GM12864 (cell line): ENCODE results near the gene ZNF268.

ENCODE experiments used
- DNase-seq: peaks from one replicate; pipeline ENCODE4 v3.0.0-alpha.2; 2011; ENCODE audit warnings: low read depth
- H3K4me3 ChIP-seq: 2 replicates; pipeline ENCODE4 v1.5.1; 2011; ENCODE audit warnings: mild to moderate bottlenecking, low read depth, low read length, control low read depth
- CTCF ChIP-seq: IDR thresholded peaks from 2 replicates; pipeline ENCODE4 v1.5.1; 2011; ENCODE audit warnings: low read depth, mild to moderate bottlenecking, moderate library complexity, low read length, control low read depth, inconsistent platforms; ENCODE audit errors: missing control alignments

ZNF268 gene

GRCh38 chr12:133181238-133181959, at the start of gene ZNF268:
TSS of gene ZNF268 (plus strand) at chr12:133181495. CDS start at chr12:133181998, 503 bp downstream.
- peak; percentile 90 for DNase-seq
- TF ChIP-seq CTCF: peak; percentile 88
- peak within 1 kb of the TSS; percentile 81 for H3K4me3 ChIP-seq

- no peak for DNase-seq
- TF ChIP-seq CTCF: no peak
- no peak overlapping the region for H3K4me3 ChIP-seq
Measured at GRCh38 chr12:133135747-133136146, 45.5 kb upstream of the ZNF268 start.

- DNase-seq: no peak
- TF ChIP-seq CTCF: no peak
- no peak overlapping the region for H3K4me3 ChIP-seq
Measured at GRCh38 chr12:133145981-133146380, 35.3 kb upstream of the ZNF268 start.

DNA sequence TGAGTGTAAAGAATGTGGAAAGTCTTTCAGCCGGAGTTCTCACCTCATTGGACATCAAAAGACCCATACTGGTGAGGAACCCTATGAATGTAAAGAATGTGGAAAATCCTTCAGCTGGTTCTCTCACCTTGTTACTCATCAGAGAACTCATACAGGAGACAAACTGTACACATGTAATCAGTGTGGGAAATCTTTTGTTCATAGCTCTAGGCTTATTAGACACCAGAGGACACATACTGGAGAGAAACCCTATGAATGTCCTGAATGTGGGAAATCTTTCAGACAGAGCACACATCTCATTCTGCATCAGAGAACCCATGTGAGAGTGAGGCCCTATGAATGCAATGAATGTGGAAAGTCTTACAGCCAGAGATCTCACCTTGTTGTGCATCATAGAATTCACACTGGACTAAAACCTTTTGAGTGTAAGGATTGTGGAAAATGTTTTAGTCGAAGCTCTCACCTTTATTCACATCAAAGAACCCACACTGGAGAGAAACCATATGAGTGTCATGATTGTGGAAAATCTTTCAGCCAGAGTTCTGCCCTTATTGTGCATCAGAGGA, 25.1 kb upstream of the ZNF268 start:
- DNase-seq: no peak

DNA sequence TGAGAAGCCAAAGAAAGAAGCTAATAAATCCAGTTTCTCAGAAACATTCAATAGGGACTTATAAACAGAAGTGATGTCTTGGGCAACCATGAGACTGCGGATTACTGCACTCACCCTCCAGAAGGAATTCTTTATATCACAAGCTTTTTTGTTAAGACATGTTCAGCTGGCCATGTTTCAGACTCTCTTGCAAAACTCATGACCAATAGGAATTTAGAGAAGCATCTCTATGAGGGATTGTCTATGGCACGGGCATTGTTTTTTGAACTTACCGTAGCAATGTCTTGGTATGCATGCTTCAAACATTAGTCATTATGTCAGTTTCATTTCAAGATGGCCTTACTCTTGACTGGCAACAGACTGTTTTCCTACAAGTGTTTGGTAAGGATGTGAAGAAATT, 15.5 kb upstream of the ZNF268 start:
- no peak for TF ChIP-seq CTCF
- H3K4me3 ChIP-seq: no peak overlapping the region
- no peak for DNase-seq

More for the DNA sequence above, 25.1 kb upstream of the ZNF268 start:
- H3K4me3 ChIP-seq: no peak overlapping the region
- no peak for TF ChIP-seq CTCF

DNA sequence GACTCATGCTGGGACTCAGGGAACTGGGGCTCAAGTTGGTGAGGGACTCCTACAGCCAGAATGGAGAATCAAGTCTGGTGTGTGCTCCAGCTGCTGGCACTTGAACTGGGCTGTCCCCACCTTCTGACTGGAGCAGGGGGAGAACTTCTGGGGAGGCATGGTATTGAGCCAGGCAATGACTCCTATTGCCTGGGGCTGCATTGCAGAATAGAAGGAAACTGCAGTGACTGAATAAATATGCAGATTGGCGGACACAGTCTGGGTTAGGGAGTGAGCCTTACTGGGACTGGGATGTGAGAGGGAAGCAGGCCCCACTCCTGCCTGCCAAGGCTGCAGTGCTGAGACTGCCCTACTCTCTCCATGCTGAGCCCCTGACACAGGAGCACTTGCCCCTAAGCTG, 8.8 kb upstream of the ZNF268 start:
- no peak overlapping the region for H3K4me3 ChIP-seq
- DNase-seq: no peak
- TF ChIP-seq CTCF: no peak

DNA sequence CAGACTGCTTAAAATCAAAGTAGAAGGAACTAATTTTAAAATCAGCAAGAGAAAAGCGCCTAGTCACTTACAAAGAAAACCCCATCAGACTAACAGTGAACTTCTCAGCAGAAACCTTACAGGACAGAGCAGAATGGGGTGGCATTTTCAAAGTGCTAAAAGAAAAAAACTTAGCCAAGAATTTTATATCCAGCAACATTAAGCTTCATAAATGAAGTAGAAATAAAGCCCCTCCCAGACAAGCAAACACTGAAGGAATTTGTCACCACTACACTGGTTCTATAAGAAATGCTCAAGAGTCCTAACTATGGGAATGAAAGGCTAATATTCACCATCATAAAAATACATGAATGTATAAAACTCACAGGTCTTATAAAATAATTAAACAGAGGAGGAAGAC, 6.4 kb upstream of the ZNF268 start:
- DNase-seq: no peak
- no peak overlapping the region for H3K4me3 ChIP-seq
- no peak for TF ChIP-seq CTCF
